T-helper 2 cell treated with Interferon-gamma antibody and Interleukin-4, amounts not matched to agents 5 μg/mL and 100 μg/mL, for 36 hours (primary cell): ENCODE results near the gene BTG4.

ENCODE experiments used
- DNase-seq: peaks from one replicate; pipeline ENCODE4 v3.0.0; 2021; ENCODE audit warnings: low spot score
- H3K27ac Mint-ChIP-seq: one replicate; pipeline ENCODE4 v1.8.0; 2021; ENCODE audit warnings: mild to moderate bottlenecking, mixed read lengths
- H3K27me3 Mint-ChIP-seq: one replicate; pipeline ENCODE4 v1.8.0; 2021; ENCODE audit warnings: low read depth, mixed read lengths
- H3K36me3 Mint-ChIP-seq: one replicate; pipeline ENCODE4 v1.8.0; 2021; ENCODE audit warnings: low read depth, mixed read lengths
- H3K4me1 Mint-ChIP-seq: one replicate; pipeline ENCODE4 v1.8.0; 2021; ENCODE audit warnings: low read depth, mixed read lengths
- H3K4me3 Mint-ChIP-seq: one replicate; pipeline ENCODE4 v1.8.0; 2022; ENCODE audit warnings: mild to moderate bottlenecking, moderate library complexity, mixed read lengths
- H3K9me3 Mint-ChIP-seq: one replicate; pipeline ENCODE4 v1.8.0; 2021; ENCODE audit warnings: mixed read lengths

Gene BTG4

GRCh38 chr11:111526501-111526900 is 14.3 kb upstream of the BTG4 start:
- DNase-seq, result no peak
- Mint-ChIP-seq H3K4me1 (peaks cover 21% of the 10 kb centered on the region), H3K27ac (no peak overlapping the region), H3K4me3 (no peak overlapping the region), H3K36me3 (no peaks in the 10 kb centered on the region), H3K9me3 (no peaks in the 10 kb centered on the region), H3K27me3 (no peaks in the 10 kb centered on the region)

- no peaks in the 10 kb centered on the region for H3K27me3 Mint-ChIP-seq
- no peak overlapping the region for H3K4me3 Mint-ChIP-seq
- no peak overlapping the region for H3K27ac Mint-ChIP-seq
- no peaks in the 10 kb centered on the region for H3K9me3 Mint-ChIP-seq
- no peaks in the 10 kb centered on the region for H3K36me3 Mint-ChIP-seq
- H3K4me1 Mint-ChIP-seq, result peaks cover 18% of the 10 kb centered on the region
- no peak for DNase-seq
These were observed 13.3 kb upstream of the BTG4 start for GRCh38 chr11:111525456-111525855.

GRCh38 chr11:111524056-111524455 is 11.9 kb upstream of the BTG4 start:
- no peak overlapping the region for H3K4me3 Mint-ChIP-seq
- no peaks in the 10 kb centered on the region for H3K36me3 Mint-ChIP-seq
- H3K27me3 Mint-ChIP-seq, result no peaks in the 10 kb centered on the region
- peaks cover 18% of the 10 kb centered on the region for H3K4me1 Mint-ChIP-seq
- no peaks in the 10 kb centered on the region for H3K9me3 Mint-ChIP-seq
- H3K27ac Mint-ChIP-seq, result no peak overlapping the region
- DNase-seq, result no peak

GRCh38 chr11:111523343-111523742 is 11.2 kb upstream of the BTG4 start:
- Mint-ChIP-seq H3K36me3 (no peaks in the 10 kb centered on the region), H3K4me3 (no peak overlapping the region), H3K27me3 (no peaks in the 10 kb centered on the region), H3K27ac (no peak overlapping the region), H3K4me1 (peaks cover 10% of the 10 kb centered on the region), H3K9me3 (no peaks in the 10 kb centered on the region)
- no peak for DNase-seq

GRCh38 chr11:111522426-111522825 is 10.2 kb upstream of the BTG4 start:
- no peaks in the 10 kb centered on the region for H3K27me3 Mint-ChIP-seq
- DNase-seq, result no peak
- no peak overlapping the region for H3K27ac Mint-ChIP-seq
- H3K4me1 Mint-ChIP-seq, result peaks cover 10% of the 10 kb centered on the region
- H3K9me3 Mint-ChIP-seq, result no peaks in the 10 kb centered on the region
- no peaks in the 10 kb centered on the region for H3K36me3 Mint-ChIP-seq
- H3K4me3 Mint-ChIP-seq, result no peak overlapping the region

GRCh38 chr11:111521135-111521534 is 8.9 kb upstream of the BTG4 start:
- no peak overlapping the region for H3K4me3 Mint-ChIP-seq
- H3K9me3 Mint-ChIP-seq, result no peaks in the 10 kb centered on the region
- peaks cover 2% of the 10 kb centered on the region for H3K4me1 Mint-ChIP-seq
- no peaks in the 10 kb centered on the region for H3K27me3 Mint-ChIP-seq
- DNase-seq, result no peak
- no peaks in the 10 kb centered on the region for H3K36me3 Mint-ChIP-seq
- no peak overlapping the region for H3K27ac Mint-ChIP-seq

- no peak for DNase-seq
- H3K4me3 Mint-ChIP-seq, result no peak overlapping the region
- no peaks in the 10 kb centered on the region for H3K36me3 Mint-ChIP-seq
- H3K27ac Mint-ChIP-seq, result no peak overlapping the region
- no peaks in the 10 kb centered on the region for H3K27me3 Mint-ChIP-seq
- H3K9me3 Mint-ChIP-seq, result no peaks in the 10 kb centered on the region
- H3K4me1 Mint-ChIP-seq, result no peaks in the 10 kb centered on the region
These were observed 8.4 kb upstream of the BTG4 start for GRCh38 chr11:111520560-111520959.

- no peaks in the 10 kb centered on the region for H3K36me3 Mint-ChIP-seq
- no peak overlapping the region for H3K4me3 Mint-ChIP-seq
- no peaks in the 10 kb centered on the region for H3K4me1 Mint-ChIP-seq
- no peak for DNase-seq
- peaks cover 16% of the 10 kb centered on the region for H3K27me3 Mint-ChIP-seq
- no peaks in the 10 kb centered on the region for H3K9me3 Mint-ChIP-seq
- H3K27ac Mint-ChIP-seq, result no peak overlapping the region
These were observed 6.5 kb upstream of the BTG4 start for GRCh38 chr11:111518668-111519067.

GRCh38 chr11:111515591-111515990 is 3.4 kb upstream of the BTG4 start:
- Mint-ChIP-seq H3K9me3 (no peaks in the 10 kb centered on the region), H3K27me3 (peaks cover 36% of the 10 kb centered on the region), H3K4me1 (peaks cover 5% of the 10 kb centered on the region), H3K27ac (no peak overlapping the region), H3K4me3 (no peak overlapping the region), H3K36me3 (no peaks in the 10 kb centered on the region)
- DNase-seq, result no peak

- no peaks in the 10 kb centered on the region for H3K9me3 Mint-ChIP-seq
- peak within 1 kb of the TSS; percentile 35 for H3K4me3 Mint-ChIP-seq
- H3K27ac Mint-ChIP-seq, result no peak within 1 kb of the TSS
These were observed 2.2 kb upstream of the BTG4 start, which contains the start of gene HOATZ for GRCh38 chr11:111514216-111515031. Gene HOATZ (plus strand): TSS chr11:111514778. CDS start chr11:111514785, 7 bp downstream.

GRCh38 chr11:111513240-111513605 is 1.0 kb upstream of the BTG4 start:
- H3K27me3 Mint-ChIP-seq, result peaks cover 43% of the 10 kb centered on the region
- DNase-seq, result no peak
- H3K4me3 Mint-ChIP-seq, result peak overlapping the region; percentile 52
- H3K4me1 Mint-ChIP-seq, result peaks cover 5% of the 10 kb centered on the region
- H3K36me3 Mint-ChIP-seq, result no peaks in the 10 kb centered on the region
- no peak overlapping the region for H3K27ac Mint-ChIP-seq
- H3K9me3 Mint-ChIP-seq, result no peaks in the 10 kb centered on the region

More at GRCh38 chr11:111514216-111515031, 2.2 kb upstream of the BTG4 start, which contains the start of gene HOATZ:
- Mint-ChIP-seq H3K27me3 (peaks cover 40% of the 10 kb centered on the region), H3K4me1 (peaks cover 5% of the 10 kb centered on the region), H3K36me3 (no peaks in the 10 kb centered on the region)
- no peak for DNase-seq

- H3K27me3 Mint-ChIP-seq, result peaks cover 56% of the 10 kb centered on the region
- no peaks in the 10 kb centered on the region for H3K36me3 Mint-ChIP-seq
- no peak for DNase-seq
- H3K27ac Mint-ChIP-seq, result no peak overlapping the region
- H3K4me3 Mint-ChIP-seq, result no peak overlapping the region
- peaks cover 5% of the 10 kb centered on the region for H3K4me1 Mint-ChIP-seq
- H3K9me3 Mint-ChIP-seq, result no peaks in the 10 kb centered on the region
These were observed 1.9 kb downstream of the BTG4 start for GRCh38 chr11:111510311-111510710.

- H3K4me3 Mint-ChIP-seq, result no peak overlapping the region
- peaks cover 56% of the 10 kb centered on the region for H3K27me3 Mint-ChIP-seq
- H3K27ac Mint-ChIP-seq, result no peak overlapping the region
- no peaks in the 10 kb centered on the region for H3K4me1 Mint-ChIP-seq
- no peak for DNase-seq
- H3K9me3 Mint-ChIP-seq, result no peaks in the 10 kb centered on the region
- no peaks in the 10 kb centered on the region for H3K36me3 Mint-ChIP-seq
These were observed 9.6 kb downstream of the BTG4 start for GRCh38 chr11:111502611-111503010.

GRCh38 chr11:111500481-111500880 is 11.7 kb downstream of the BTG4 start:
- DNase-seq, result no peak
- no peaks in the 10 kb centered on the region for H3K36me3 Mint-ChIP-seq
- H3K27ac Mint-ChIP-seq, result no peak overlapping the region
- H3K9me3 Mint-ChIP-seq, result no peaks in the 10 kb centered on the region
- peaks cover 55% of the 10 kb centered on the region for H3K27me3 Mint-ChIP-seq
- H3K4me1 Mint-ChIP-seq, result no peaks in the 10 kb centered on the region
- H3K4me3 Mint-ChIP-seq, result no peak overlapping the region

GRCh38 chr11:111499483-111499882 is 12.7 kb downstream of the BTG4 start:
- Mint-ChIP-seq H3K4me3 (no peak overlapping the region), H3K27me3 (peaks cover 51% of the 10 kb centered on the region), H3K36me3 (no peaks in the 10 kb centered on the region), H3K9me3 (no peaks in the 10 kb centered on the region), H3K4me1 (no peaks in the 10 kb centered on the region), H3K27ac (no peak overlapping the region)
- no peak for DNase-seq
